Mammary epithelial cell (primary cell): ENCODE measurements around the gene SAP30BP.

Source experiments
- EZH2 ChIP-seq: IDR thresholded peaks from 2 replicates; pipeline ENCODE4 v1.6.1; 2012; ENCODE audit warnings: low read length, inconsistent platforms, borderline replicate concordance
- TF ChIP-seq, protein P1 (sequence below), 2 donors: IDR thresholded peaks in 1 of 2; conservative IDR thresholded peaks in 1 of 2; 2 replicates each; pipeline ENCODE4 v1.5.1; 2011 to 2012; ENCODE audit warnings: inconsistent platforms in 2 of 2, low read length in 2 of 2, mild to moderate bottlenecking in 2 of 2, control low read depth in 1 of 2, low read depth in 1 of 2; ENCODE audit not compliant: insufficient read depth in 1 of 2; ENCODE audit errors: extremely low read depth in 1 of 2

DNA sequence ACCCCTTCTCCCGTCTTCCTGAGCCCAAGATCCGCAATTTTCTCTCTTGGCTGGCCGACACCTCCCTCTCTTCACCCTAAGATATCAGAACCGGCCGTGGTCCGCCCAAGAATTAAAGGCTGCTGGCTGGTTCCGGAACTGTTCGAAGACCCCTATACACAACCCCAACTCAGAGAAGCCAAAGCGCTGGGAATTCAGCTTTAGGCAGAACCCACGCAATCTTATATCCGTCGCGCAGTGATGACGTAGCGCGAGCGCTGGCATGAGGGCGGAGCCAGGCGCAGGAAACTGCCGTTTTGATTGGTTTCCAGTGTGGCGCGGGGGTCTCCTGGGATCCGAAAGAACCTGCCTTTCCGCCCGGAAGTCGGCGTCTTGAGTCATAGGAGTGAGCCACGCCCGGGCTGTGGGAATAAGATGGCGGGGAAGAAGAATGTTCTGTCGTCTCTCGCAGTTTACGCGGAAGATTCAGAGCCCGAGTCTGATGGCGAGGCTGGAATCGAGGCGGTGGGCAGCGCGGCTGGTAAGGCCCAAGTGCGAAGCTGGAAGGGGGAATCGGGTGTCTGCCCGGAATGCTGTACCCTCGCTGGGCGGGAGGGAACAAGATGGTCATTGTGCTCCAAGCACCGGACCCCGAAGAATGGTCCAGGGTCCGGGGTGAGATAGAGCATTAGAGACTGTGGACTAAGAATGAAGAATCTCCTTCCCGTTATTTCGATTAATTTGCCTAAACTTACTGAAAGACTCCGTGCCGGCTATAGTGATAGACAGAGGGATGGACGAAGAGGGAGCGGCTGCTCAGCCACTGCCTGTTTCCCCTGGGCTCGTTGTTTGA is at the start of gene SAP30BP, which contains the start of gene RECQL5:
- TF ChIP-seq EZH2: no peak
- TF ChIP-seq, protein P1, sequence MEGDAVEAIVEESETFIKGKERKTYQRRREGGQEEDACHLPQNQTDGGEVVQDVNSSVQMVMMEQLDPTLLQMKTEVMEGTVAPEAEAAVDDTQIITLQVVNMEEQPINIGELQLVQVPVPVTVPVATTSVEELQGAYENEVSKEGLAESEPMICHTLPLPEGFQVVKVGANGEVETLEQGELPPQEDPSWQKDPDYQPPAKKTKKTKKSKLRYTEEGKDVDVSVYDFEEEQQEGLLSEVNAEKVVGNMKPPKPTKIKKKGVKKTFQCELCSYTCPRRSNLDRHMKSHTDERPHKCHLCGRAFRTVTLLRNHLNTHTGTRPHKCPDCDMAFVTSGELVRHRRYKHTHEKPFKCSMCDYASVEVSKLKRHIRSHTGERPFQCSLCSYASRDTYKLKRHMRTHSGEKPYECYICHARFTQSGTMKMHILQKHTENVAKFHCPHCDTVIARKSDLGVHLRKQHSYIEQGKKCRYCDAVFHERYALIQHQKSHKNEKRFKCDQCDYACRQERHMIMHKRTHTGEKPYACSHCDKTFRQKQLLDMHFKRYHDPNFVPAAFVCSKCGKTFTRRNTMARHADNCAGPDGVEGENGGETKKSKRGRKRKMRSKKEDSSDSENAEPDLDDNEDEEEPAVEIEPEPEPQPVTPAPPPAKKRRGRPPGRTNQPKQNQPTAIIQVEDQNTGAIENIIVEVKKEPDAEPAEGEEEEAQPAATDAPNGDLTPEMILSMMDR (conservative IDR thresholded peaks at IDR 0.05 in 1 of 2, IDR thresholded peaks at IDR 0.05 in 1 of 2; ENCODE audit: extremely low read depth in 1 of 2, insufficient read depth in 1 of 2, low read depth in 1 of 2, low read length in 2 of 2): no peak
